Measurements from ENCODE around the gene PLEKHG4. TPM values are rescaled to one million over a fixed set of nuclear protein-coding genes. Genes with fewer than 3 reads are reported as not detected.

Gene PLEKHG4
- total RNA-seq, 1 experiment from 2014 or later: 14.0 TPM

- Histone ChIP-seq H3K36me3 (ENCODE audit: low read depth) (no peaks in the 10 kb centered on the region), H4K20me1 (ENCODE audit: insufficient read depth) (no peaks in the 10 kb centered on the region), H3K4me3 (no peak overlapping the region), H3K4me2 (no peak overlapping the region), H3F3A (ENCODE audit: insufficient read depth, low read depth) (no peaks in the 10 kb centered on the region), H3K9me2 (ENCODE audit: insufficient read depth) (no peaks in the 10 kb centered on the region), H3K9me3 (ENCODE audit: insufficient read depth, low read depth) (no peaks in the 10 kb centered on the region), H3K4me1 (replicated peaks; ENCODE audit: insufficient read depth) (no peaks in the 10 kb centered on the region), H3K27me3 (ENCODE audit: insufficient read depth, low read depth) (no peaks in the 10 kb centered on the region), H3K27ac (no peak overlapping the region), H3K79me2 (ENCODE audit: low read depth) (no peaks in the 10 kb centered on the region), H2AFZ (no peak overlapping the region)
- no peak for DNase-seq
- BruUV-seq (replicated peaks): no TSS peak
- ChIA-PET POLR2A (ENCODE audit: unreplicated experiment) (no interaction called here), CTCF (interaction anchor here (0.6 to 1.3 kb wide), 6 partner anchors 134 to 302 kb away, joined by 3 to 7 read pairs (median 4); partner anchors contain the start of gene TPPP3)
- TF ChIP-seq, protein P1, sequence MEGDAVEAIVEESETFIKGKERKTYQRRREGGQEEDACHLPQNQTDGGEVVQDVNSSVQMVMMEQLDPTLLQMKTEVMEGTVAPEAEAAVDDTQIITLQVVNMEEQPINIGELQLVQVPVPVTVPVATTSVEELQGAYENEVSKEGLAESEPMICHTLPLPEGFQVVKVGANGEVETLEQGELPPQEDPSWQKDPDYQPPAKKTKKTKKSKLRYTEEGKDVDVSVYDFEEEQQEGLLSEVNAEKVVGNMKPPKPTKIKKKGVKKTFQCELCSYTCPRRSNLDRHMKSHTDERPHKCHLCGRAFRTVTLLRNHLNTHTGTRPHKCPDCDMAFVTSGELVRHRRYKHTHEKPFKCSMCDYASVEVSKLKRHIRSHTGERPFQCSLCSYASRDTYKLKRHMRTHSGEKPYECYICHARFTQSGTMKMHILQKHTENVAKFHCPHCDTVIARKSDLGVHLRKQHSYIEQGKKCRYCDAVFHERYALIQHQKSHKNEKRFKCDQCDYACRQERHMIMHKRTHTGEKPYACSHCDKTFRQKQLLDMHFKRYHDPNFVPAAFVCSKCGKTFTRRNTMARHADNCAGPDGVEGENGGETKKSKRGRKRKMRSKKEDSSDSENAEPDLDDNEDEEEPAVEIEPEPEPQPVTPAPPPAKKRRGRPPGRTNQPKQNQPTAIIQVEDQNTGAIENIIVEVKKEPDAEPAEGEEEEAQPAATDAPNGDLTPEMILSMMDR (conservative IDR thresholded peaks at IDR 0.05): no peak
- TF ChIP-seq EZH2 (IDR thresholded peaks at IDR 0.05; ENCODE audit: low read depth): no peak
- intact Hi-C loops (cut with micrococcal nuclease; ENCODE audit: unreplicated experiment): loop anchor here (1.0 to 5.0 kb wide), 4 partner anchors 19 to 205 kb away; no protein-coding TSS in a partner anchor
These were observed 19.6 kb upstream of the PLEKHG4 start for GRCh38 chr16:67259705-67260104.

GRCh38 chr16:67260426-67261063 lies 18.8 kb upstream of the PLEKHG4 start:
- POLR2A ChIA-PET (ENCODE audit: unreplicated experiment): interaction anchor here (0.6 to 0.7 kb wide), 3 partner anchors 34 to 295 kb away, joined by 3 to 9 read pairs (median 7); partner anchors contain the start of gene TMEM208
- no peaks in the 10 kb centered on the region for H3K4me1 ChIP-seq (replicated peaks; ENCODE audit: insufficient read depth)
- H3K36me3 ChIP-seq (ENCODE audit: low read depth): no peaks in the 10 kb centered on the region
- DNase-seq: peak; percentile 48 to 53
- no peaks in the 10 kb centered on the region for H4K20me1 ChIP-seq (ENCODE audit: insufficient read depth)
- no peaks in the 10 kb centered on the region for H3K9me2 ChIP-seq (ENCODE audit: insufficient read depth)
- no peaks in the 10 kb centered on the region for H3K27me3 ChIP-seq (ENCODE audit: insufficient read depth, low read depth)
- no peak overlapping the region for H3K27ac ChIP-seq
- H3K79me2 ChIP-seq (ENCODE audit: low read depth): no peaks in the 10 kb centered on the region
- H3K4me3 ChIP-seq: no peak overlapping the region
- no TSS peak for BruUV-seq (replicated peaks)
- TF ChIP-seq, protein P1 (conservative IDR thresholded peaks at IDR 0.05): peak; percentile 61
- TF ChIP-seq EZH2 (IDR thresholded peaks at IDR 0.05; ENCODE audit: low read depth): no peak
- no peaks in the 10 kb centered on the region for H3K9me3 ChIP-seq (ENCODE audit: insufficient read depth, low read depth)
- H3K4me2 ChIP-seq: no peak overlapping the region
- CTCF ChIA-PET: interaction anchor here (0.6 to 1.4 kb wide), 16 partner anchors 18 to 574 kb away, joined by 3 to 16 read pairs (median 4); partner anchors contain the start of genes HSD11B2 and TPPP3
- intact Hi-C loops (cut with micrococcal nuclease; ENCODE audit: unreplicated experiment): loop anchor here (1.0 to 5.0 kb wide), 4 partner anchors 18 to 204 kb away; no protein-coding TSS in a partner anchor
- H3F3A ChIP-seq (ENCODE audit: insufficient read depth, low read depth): no peaks in the 10 kb centered on the region
- no peak overlapping the region for H2AFZ ChIP-seq

- peaks cover 8% of the 10 kb centered on the region for H3K4me1 ChIP-seq (replicated peaks; ENCODE audit: insufficient read depth)
- no peak overlapping the region for H2AFZ ChIP-seq
- CTCF ChIA-PET: no interaction called here
- no peaks in the 10 kb centered on the region for H3K79me2 ChIP-seq (ENCODE audit: low read depth)
- no peaks in the 10 kb centered on the region for H3K27me3 ChIP-seq (ENCODE audit: insufficient read depth, low read depth)
- no peaks in the 10 kb centered on the region for H3K36me3 ChIP-seq (ENCODE audit: low read depth)
- intact Hi-C loops (cut with micrococcal nuclease; ENCODE audit: unreplicated experiment): loop anchor here (5.0 kb wide), 1 partner anchor 74 kb away; no protein-coding TSS in a partner anchor
- H3K4me3 ChIP-seq: no peak overlapping the region
- BruUV-seq (replicated peaks): no TSS peak
- H3F3A ChIP-seq (ENCODE audit: insufficient read depth, low read depth): peaks cover 11% of the 10 kb centered on the region
- H3K9me2 ChIP-seq (ENCODE audit: insufficient read depth): no peaks in the 10 kb centered on the region
- H4K20me1 ChIP-seq (ENCODE audit: insufficient read depth): no peaks in the 10 kb centered on the region
- no peak for DNase-seq
- H3K27ac ChIP-seq: no peak overlapping the region
- H3K4me2 ChIP-seq: no peak overlapping the region
- TF ChIP-seq, protein P1 (conservative IDR thresholded peaks at IDR 0.05): no peak
- no peak for TF ChIP-seq EZH2 (IDR thresholded peaks at IDR 0.05; ENCODE audit: low read depth)
- POLR2A ChIA-PET (ENCODE audit: unreplicated experiment): no interaction called here
- H3K9me3 ChIP-seq (ENCODE audit: insufficient read depth, low read depth): no peaks in the 10 kb centered on the region
These were observed 16.1 kb upstream of the PLEKHG4 start for GRCh38 chr16:67263201-67263600.

Measured in PC-9 (cell line).